ENCODE data around the gene CSF2. TPM values are rescaled to one million over a fixed set of nuclear protein-coding genes. Genes with fewer than 3 reads are reported as not detected.

CSF2 gene
- total and polyA plus RNA-seq, 5 donors from 2014 or later = not detected

DNA sequence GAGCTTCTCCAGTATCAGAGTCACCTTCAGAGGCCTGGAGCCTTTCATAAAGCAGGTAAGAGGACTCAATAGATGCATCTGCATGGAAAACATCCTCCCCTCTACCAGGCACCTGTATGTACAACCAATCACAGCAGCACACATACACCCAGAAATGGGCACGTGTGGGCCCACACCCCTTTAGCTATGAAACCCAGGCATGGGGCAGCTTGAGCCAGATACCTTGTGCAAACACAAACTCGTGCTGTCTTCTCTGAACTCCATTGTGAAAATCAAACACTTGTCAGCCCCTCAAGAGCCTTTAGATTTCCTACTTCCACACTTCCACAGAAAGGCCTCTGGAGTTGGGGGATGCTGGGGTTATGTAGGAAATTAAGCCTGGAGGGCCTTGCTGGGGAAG is 1.1 kb upstream of the CSF2 start:
- H3K4me1 ChIP-seq (ENCODE audit: control insufficient read depth, insufficient read depth, low read length, poor library complexity, severe bottlenecking) = peaks cover 12% of the 10 kb centered on the region
- H3K36me3 ChIP-seq (ENCODE audit: control insufficient read depth, insufficient read depth, low read length) = no peaks in the 10 kb centered on the region
- no peaks in the 10 kb centered on the region for H3K27me3 Mint-ChIP-seq
- H3K27me3 ChIP-seq (ENCODE audit: control insufficient read depth, insufficient read depth, low read length) = no peaks in the 10 kb centered on the region
- H3K27ac Mint-ChIP-seq = no peak overlapping the region
- no peaks in the 10 kb centered on the region for H3K9me3 ChIP-seq (ENCODE audit: control insufficient read depth in 2 of 2, low read length in 2 of 2)
- H3K4me3 ChIP-seq (ENCODE audit: low read depth, low read length) = no peak overlapping the region
- no peaks in the 10 kb centered on the region for H3K9me3 Mint-ChIP-seq
- no peak for DNase-seq
- ATAC-seq (ENCODE audit: low read depth in 2 of 2) = no peak
- H3K27ac ChIP-seq (ENCODE audit: insufficient read depth, low read length, poor library complexity, severe bottlenecking) = no peak overlapping the region
- peaks cover 0 to 13% (median 0%) of the 10 kb centered on the region in 4 donors for H3K4me1 Mint-ChIP-seq
- H3K36me3 Mint-ChIP-seq = no peaks in the 10 kb centered on the region
- no peak overlapping the region for H3K4me3 Mint-ChIP-seq

DNA sequence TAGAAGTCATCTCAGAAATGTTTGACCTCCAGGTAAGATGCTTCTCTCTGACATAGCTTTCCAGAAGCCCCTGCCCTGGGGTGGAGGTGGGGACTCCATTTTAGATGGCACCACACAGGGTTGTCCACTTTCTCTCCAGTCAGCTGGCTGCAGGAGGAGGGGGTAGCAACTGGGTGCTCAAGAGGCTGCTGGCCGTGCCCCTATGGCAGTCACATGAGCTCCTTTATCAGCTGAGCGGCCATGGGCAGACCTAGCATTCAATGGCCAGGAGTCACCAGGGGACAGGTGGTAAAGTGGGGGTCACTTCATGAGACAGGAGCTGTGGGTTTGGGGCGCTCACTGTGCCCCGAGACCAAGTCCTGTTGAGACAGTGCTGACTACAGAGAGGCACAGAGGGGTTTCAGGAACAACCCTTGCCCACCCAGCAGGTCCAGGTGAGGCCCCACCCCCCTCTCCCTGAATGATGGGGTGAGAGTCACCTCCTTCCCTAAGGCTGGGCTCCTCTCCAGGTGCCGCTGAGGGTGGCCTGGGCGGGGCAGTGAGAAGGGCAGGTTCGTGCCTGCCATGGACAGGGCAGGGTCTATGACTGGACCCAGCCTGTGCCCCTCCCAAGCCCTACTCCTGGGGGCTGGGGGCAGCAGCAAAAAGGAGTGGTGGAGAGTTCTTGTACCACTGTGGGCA is 642 bp downstream of the CSF2 start:
- no peaks in the 10 kb centered on the region for H3K27me3 ChIP-seq (ENCODE audit: control insufficient read depth, insufficient read depth, low read length)
- Mint-ChIP-seq H3K36me3 (no peaks in the 10 kb centered on the region), H3K4me3 (no peak overlapping the region), H3K27me3 (no peaks in the 10 kb centered on the region), H3K4me1 (peaks cover 0 to 13% (median 0%) of the 10 kb centered on the region in 4 donors), H3K9me3 (no peaks in the 10 kb centered on the region), H3K27ac (peak overlapping the region in 2 of 3 donors; percentile 42 to 85)
- ATAC-seq (ENCODE audit: low read depth in 2 of 2) (no peak), DNase-seq (no peak)
- no peaks in the 10 kb centered on the region for H3K36me3 ChIP-seq (ENCODE audit: control insufficient read depth, insufficient read depth, low read length)
- H3K4me3 ChIP-seq (ENCODE audit: low read depth, low read length) = no peak overlapping the region
- H3K9me3 ChIP-seq (ENCODE audit: control insufficient read depth in 2 of 2, low read length in 2 of 2) = no peaks in the 10 kb centered on the region
- peaks cover 12% of the 10 kb centered on the region for H3K4me1 ChIP-seq (ENCODE audit: control insufficient read depth, insufficient read depth, low read length, poor library complexity, severe bottlenecking)
- H3K27ac ChIP-seq (ENCODE audit: insufficient read depth, low read length, poor library complexity, severe bottlenecking) = no peak overlapping the region

DNA sequence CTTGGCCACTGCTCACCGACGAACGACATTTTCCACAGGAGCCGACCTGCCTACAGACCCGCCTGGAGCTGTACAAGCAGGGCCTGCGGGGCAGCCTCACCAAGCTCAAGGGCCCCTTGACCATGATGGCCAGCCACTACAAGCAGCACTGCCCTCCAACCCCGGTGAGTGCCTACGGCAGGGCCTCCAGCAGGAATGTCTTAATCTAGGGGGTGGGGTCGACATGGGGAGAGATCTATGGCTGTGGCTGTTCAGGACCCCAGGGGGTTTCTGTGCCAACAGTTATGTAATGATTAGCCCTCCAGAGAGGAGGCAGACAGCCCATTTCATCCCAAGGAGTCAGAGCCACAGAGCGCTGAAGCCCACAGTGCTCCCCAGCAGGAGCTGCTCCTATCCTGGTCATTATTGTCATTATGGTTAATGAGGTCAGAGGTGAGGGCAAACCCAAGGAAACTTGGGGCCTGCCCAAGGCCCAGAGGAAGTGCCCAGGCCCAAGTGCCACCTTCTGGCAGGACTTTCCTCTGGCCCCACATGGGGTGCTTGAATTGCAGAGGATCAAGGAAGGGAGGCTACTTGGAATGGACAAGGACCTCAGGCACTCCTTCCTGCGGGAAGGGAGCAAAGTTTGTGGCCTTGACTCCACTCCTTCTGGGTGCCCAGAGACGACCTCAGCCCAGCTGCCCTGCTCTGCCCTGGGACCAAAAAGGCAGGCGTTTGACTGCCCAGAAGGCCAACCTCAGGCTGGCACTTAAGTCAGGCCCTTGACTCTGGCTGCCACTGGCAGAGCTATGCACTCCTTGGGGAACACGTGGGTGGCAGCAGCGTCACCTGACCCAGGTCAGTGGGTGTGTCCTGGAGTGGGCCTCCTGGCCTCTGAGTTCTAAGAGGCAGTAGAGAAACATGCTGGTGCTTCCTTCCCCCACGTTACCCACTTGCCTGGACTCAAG is 1.5 kb downstream of the CSF2 start:
- Histone ChIP-seq H3K9me3 (ENCODE audit: control insufficient read depth in 2 of 2, low read length in 2 of 2) (no peaks in the 10 kb centered on the region), H3K36me3 (ENCODE audit: control insufficient read depth, insufficient read depth, low read length) (no peaks in the 10 kb centered on the region), H3K4me1 (ENCODE audit: control insufficient read depth, insufficient read depth, low read length, poor library complexity, severe bottlenecking) (peaks cover 12% of the 10 kb centered on the region), H3K27me3 (ENCODE audit: control insufficient read depth, insufficient read depth, low read length) (no peaks in the 10 kb centered on the region), H3K27ac (ENCODE audit: insufficient read depth, low read length, poor library complexity, severe bottlenecking) (no peak overlapping the region), H3K4me3 (ENCODE audit: low read depth, low read length) (no peak overlapping the region)
- no peak overlapping the region for H3K27ac Mint-ChIP-seq
- peak in 1 of 2 donors; percentile 32 for ATAC-seq (ENCODE audit: low read depth in 2 of 2)
- no peaks in the 10 kb centered on the region for H3K36me3 Mint-ChIP-seq
- peak in 1 of 3 donors; percentile 30 for DNase-seq
- H3K4me3 Mint-ChIP-seq = no peak overlapping the region
- peaks cover 0 to 13% (median 0%) of the 10 kb centered on the region in 4 donors for H3K4me1 Mint-ChIP-seq
- no peaks in the 10 kb centered on the region for H3K9me3 Mint-ChIP-seq
- H3K27me3 Mint-ChIP-seq = no peaks in the 10 kb centered on the region

DNA sequence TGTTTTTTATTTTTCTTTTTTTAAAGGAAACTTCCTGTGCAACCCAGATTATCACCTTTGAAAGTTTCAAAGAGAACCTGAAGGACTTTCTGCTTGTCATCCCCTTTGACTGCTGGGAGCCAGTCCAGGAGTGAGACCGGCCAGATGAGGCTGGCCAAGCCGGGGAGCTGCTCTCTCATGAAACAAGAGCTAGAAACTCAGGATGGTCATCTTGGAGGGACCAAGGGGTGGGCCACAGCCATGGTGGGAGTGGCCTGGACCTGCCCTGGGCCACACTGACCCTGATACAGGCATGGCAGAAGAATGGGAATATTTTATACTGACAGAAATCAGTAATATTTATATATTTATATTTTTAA is 2.1 kb downstream of the CSF2 start:
- H3K27ac Mint-ChIP-seq = no peak overlapping the region
- H3K4me1 Mint-ChIP-seq = peaks cover 0 to 13% (median 0%) of the 10 kb centered on the region in 4 donors
- H3K36me3 Mint-ChIP-seq = no peaks in the 10 kb centered on the region
- Histone ChIP-seq H3K9me3 (ENCODE audit: control insufficient read depth in 2 of 2, low read length in 2 of 2) (no peaks in the 10 kb centered on the region), H3K27me3 (ENCODE audit: control insufficient read depth, insufficient read depth, low read length) (no peaks in the 10 kb centered on the region), H3K4me1 (ENCODE audit: control insufficient read depth, insufficient read depth, low read length, poor library complexity, severe bottlenecking) (peaks cover 12% of the 10 kb centered on the region), H3K4me3 (ENCODE audit: low read depth, low read length) (no peak overlapping the region), H3K27ac (ENCODE audit: insufficient read depth, low read length, poor library complexity, severe bottlenecking) (no peak overlapping the region), H3K36me3 (ENCODE audit: control insufficient read depth, insufficient read depth, low read length) (no peaks in the 10 kb centered on the region)
- no peak for ATAC-seq (ENCODE audit: low read depth in 2 of 2)
- no peak overlapping the region for H3K4me3 Mint-ChIP-seq
- no peaks in the 10 kb centered on the region for H3K9me3 Mint-ChIP-seq
- DNase-seq = no peak
- no peaks in the 10 kb centered on the region for H3K27me3 Mint-ChIP-seq

- Histone ChIP-seq H3K36me3 (ENCODE audit: control insufficient read depth, insufficient read depth, low read length) (no peaks in the 10 kb centered on the region), H3K4me1 (ENCODE audit: control insufficient read depth, insufficient read depth, low read length, poor library complexity, severe bottlenecking) (peaks cover 12% of the 10 kb centered on the region), H3K27me3 (ENCODE audit: control insufficient read depth, insufficient read depth, low read length) (no peaks in the 10 kb centered on the region), H3K27ac (ENCODE audit: insufficient read depth, low read length, poor library complexity, severe bottlenecking) (no peak overlapping the region), H3K9me3 (ENCODE audit: control insufficient read depth in 2 of 2, low read length in 2 of 2) (no peaks in the 10 kb centered on the region), H3K4me3 (ENCODE audit: low read depth, low read length) (no peak overlapping the region)
- H3K36me3 Mint-ChIP-seq = no peaks in the 10 kb centered on the region
- H3K4me1 Mint-ChIP-seq = peaks cover 0 to 13% (median 0%) of the 10 kb centered on the region in 4 donors
- H3K4me3 Mint-ChIP-seq = no peak overlapping the region
- no peaks in the 10 kb centered on the region for H3K9me3 Mint-ChIP-seq
- no peak for ATAC-seq (ENCODE audit: low read depth in 2 of 2)
- H3K27me3 Mint-ChIP-seq = no peaks in the 10 kb centered on the region
- DNase-seq = no peak
- H3K27ac Mint-ChIP-seq = peak overlapping the region in 1 of 3 donors; percentile 67
Observed at GRCh38 chr5:132076202-132076830, 2.7 kb downstream of the CSF2 start.

- H3K4me1 Mint-ChIP-seq = peaks cover 0 to 16% (median 3%) of the 10 kb centered on the region in 4 donors
- Histone ChIP-seq H3K27ac (ENCODE audit: insufficient read depth, low read length, poor library complexity, severe bottlenecking) (no peak overlapping the region), H3K4me1 (ENCODE audit: control insufficient read depth, insufficient read depth, low read length, poor library complexity, severe bottlenecking) (peaks cover 12% of the 10 kb centered on the region), H3K4me3 (ENCODE audit: low read depth, low read length) (no peak overlapping the region), H3K36me3 (ENCODE audit: control insufficient read depth, insufficient read depth, low read length) (no peaks in the 10 kb centered on the region), H3K27me3 (ENCODE audit: control insufficient read depth, insufficient read depth, low read length) (no peaks in the 10 kb centered on the region), H3K9me3 (ENCODE audit: control insufficient read depth in 2 of 2, low read length in 2 of 2) (no peaks in the 10 kb centered on the region)
- peak overlapping the region in 2 of 3 donors; percentile 46 to 67 for H3K27ac Mint-ChIP-seq
- ATAC-seq (ENCODE audit: low read depth in 2 of 2) (no peak), DNase-seq (no peak)
- H3K36me3 Mint-ChIP-seq = no peaks in the 10 kb centered on the region
- no peaks in the 10 kb centered on the region for H3K27me3 Mint-ChIP-seq
- no peaks in the 10 kb centered on the region for H3K9me3 Mint-ChIP-seq
- no peak overlapping the region for H3K4me3 Mint-ChIP-seq
Observed at GRCh38 chr5:132076983-132077382, 3.4 kb downstream of the CSF2 start.

GRCh38 chr5:132079081-132079480 is 5.5 kb downstream of the CSF2 start:
- no peak overlapping the region for H3K27ac ChIP-seq (ENCODE audit: insufficient read depth, low read length, poor library complexity, severe bottlenecking)
- H3K9me3 Mint-ChIP-seq = no peaks in the 10 kb centered on the region
- H3K9me3 ChIP-seq (ENCODE audit: control insufficient read depth in 2 of 2, low read length in 2 of 2) = no peaks in the 10 kb centered on the region
- peaks cover 20% of the 10 kb centered on the region for H3K4me1 ChIP-seq (ENCODE audit: control insufficient read depth, insufficient read depth, low read length, poor library complexity, severe bottlenecking)
- no peaks in the 10 kb centered on the region for H3K27me3 ChIP-seq (ENCODE audit: control insufficient read depth, insufficient read depth, low read length)
- H3K4me1 Mint-ChIP-seq = peaks cover 5 to 33% (median 12%) of the 10 kb centered on the region in 4 donors
- no peaks in the 10 kb centered on the region for H3K36me3 ChIP-seq (ENCODE audit: control insufficient read depth, insufficient read depth, low read length)
- no peak overlapping the region for H3K4me3 Mint-ChIP-seq
- DNase-seq = no peak
- no peak overlapping the region for H3K27ac Mint-ChIP-seq
- no peak for ATAC-seq (ENCODE audit: low read depth in 2 of 2)
- no peaks in the 10 kb centered on the region for H3K36me3 Mint-ChIP-seq
- H3K4me3 ChIP-seq (ENCODE audit: low read depth, low read length) = no peak overlapping the region
- no peaks in the 10 kb centered on the region for H3K27me3 Mint-ChIP-seq

All from CD4-positive, CD25-positive, alpha-beta regulatory T cell (primary cell).